GM21786 (cell line): ENCODE data around the gene CDK11A.
"Not testable (repeated sequence)": the region's sequence is repeated elsewhere in the genome, so short reads cannot be mapped to it uniquely, and the experiment has no call there.

Source experiments
- ATAC-seq: cut with Tn5 transposase; IDR thresholded peaks from one replicate; pipeline ENCODE4 v1.9.1; 2021; ENCODE audit not compliant: unreplicated experiment

CDK11A gene

GRCh38 chr1:1664318-1664717, 59.8 kb downstream of the CDK11A start:
- not testable (repeated sequence) for ATAC-seq

- ATAC-seq: not testable (repeated sequence)
Observed at GRCh38 chr1:1662830-1663560, 61.2 kb downstream of the CDK11A start.

- ATAC-seq: not testable (repeated sequence)
Observed at GRCh38 chr1:1662392-1662791, 61.8 kb downstream of the CDK11A start.

GRCh38 chr1:1658583-1659549, 65.3 kb downstream of the CDK11A start, which contains the start of gene CDK11B:
CDK11B (minus strand) TSS chr1:1659004; CDS start chr1:1657485, 1,519 bp downstream.
- peak; percentile 75 for ATAC-seq
